Myocyte (in vitro differentiated cells): ENCODE data around the gene PLEKHJ1. TPM values are rescaled to one million over a fixed set of nuclear protein-coding genes. Genes with fewer than 3 reads are reported as not detected.
"Not testable (repeated sequence)": the region's sequence is repeated elsewhere in the genome, so short reads cannot be mapped to it uniquely, and the experiment has no call there.

ENCODE experiments used
- DNase-seq: peaks from one replicate; pipeline ENCODE4 v3.0.0-alpha.2; 2012; ENCODE audit warnings: low read depth
- polyA plus RNA-seq: library from polyadenylated mRNA; unstranded; fragments of >200 nt; gene quantifications from one replicate; pipeline ENCODE4 v1.2.1, GENCODE V29; 2012; ENCODE audit warnings: missing spikeins
- total RNA-seq: library from RNA; depleted of rRNA; stranded (reverse); fragments of >200 nt; gene quantifications from 2 replicates; pipeline ENCODE4 v1.2.3, GENCODE V29; 2014

Gene PLEKHJ1
- 77.5 and 86.7 TPM in 2 replicates for total RNA-seq
- 42.0 TPM for polyA plus RNA-seq

GRCh38 chr19:2236314-2237050, at the start of gene PLEKHJ1, which contains the start of gene SF3A2:
Gene PLEKHJ1, minus strand, starts transcription at chr19:2236329. Its CDS starts 81 bp downstream, at chr19:2236248.
Gene SF3A2, plus strand, starts transcription at chr19:2236824. Its CDS starts 6,595 bp downstream, at chr19:2243419.
- DNase-seq, result peak; percentile 98

- no peak for DNase-seq
Measured at GRCh38 chr19:2283835-2284507, 47.8 kb upstream of the PLEKHJ1 start.

GRCh38 chr19:2282862-2283237, 46.7 kb upstream of the PLEKHJ1 start:
- no peak for DNase-seq

- DNase-seq, result peak; percentile 50
Measured at GRCh38 chr19:2282062-2282861, 46.1 kb upstream of the PLEKHJ1 start, which contains the start of gene PEAK3. Gene PEAK3, minus strand, starts transcription at chr19:2282175. Its CDS starts 1,244 bp downstream, at chr19:2280931.

GRCh38 chr19:2281265-2282061, 45.3 kb upstream of the PLEKHJ1 start:
- DNase-seq, result not testable (repeated sequence)

GRCh38 chr19:2280633-2281264, 44.6 kb upstream of the PLEKHJ1 start:
- DNase-seq, result no peak

GRCh38 chr19:2278459-2279158, 42.5 kb upstream of the PLEKHJ1 start:
- DNase-seq, result no peak

GRCh38 chr19:2277138-2277537, 41.0 kb upstream of the PLEKHJ1 start:
- DNase-seq, result no peak

- no peak for DNase-seq
Measured at GRCh38 chr19:2276429-2276986, 40.4 kb upstream of the PLEKHJ1 start.

- no peak for DNase-seq
Measured at GRCh38 chr19:2275588-2276428, 39.7 kb upstream of the PLEKHJ1 start.

GRCh38 chr19:2274931-2275535, 38.9 kb upstream of the PLEKHJ1 start:
- peak; percentile 78 for DNase-seq

- no peak for DNase-seq
Measured at GRCh38 chr19:2274185-2274711, 38.1 kb upstream of the PLEKHJ1 start.

- peak; percentile 75 for DNase-seq
Measured at GRCh38 chr19:2273356-2274184, 37.4 kb upstream of the PLEKHJ1 start.

- DNase-seq, result peak; percentile 81
Measured at GRCh38 chr19:2271234-2272103, 35.3 kb upstream of the PLEKHJ1 start.

GRCh38 chr19:2270423-2271233, 34.5 kb upstream of the PLEKHJ1 start:
- peak; percentile 74 for DNase-seq
